H9 (cell line): Measurements from ENCODE around the gene NEK7. TPM values are rescaled to one million over a fixed set of nuclear protein-coding genes. Genes with fewer than 3 reads are reported as not detected.
A peak's percentile ranks its signal among the peaks of the same experiment; 100 is the strongest.

Experiments
- DNase-seq: peaks from one replicate; pipeline ENCODE4 v3.0.0-alpha.2; 2017
- H2AFZ ChIP-seq: one replicate; pipeline ENCODE4 v1.6.1; 2013; ENCODE audit warnings: mild to moderate bottlenecking, low read length, control low read depth, moderate library complexity
- H2AK5ac ChIP-seq: 2 replicates; pipeline ENCODE4 v1.6.1; 2013; ENCODE audit warnings: low read length, control low read depth, mixed read lengths; ENCODE audit not compliant: insufficient read length
- H2BK120ac ChIP-seq: one replicate; pipeline ENCODE4 v1.6.1; 2013; ENCODE audit warnings: low read depth, mild to moderate bottlenecking, low read length, control low read depth, inconsistent platforms; ENCODE audit not compliant: poor library complexity, severe bottlenecking
- H2BK12ac ChIP-seq: 2 replicates; pipeline ENCODE4 v1.6.1; 2013; ENCODE audit warnings: low read length, control low read depth, mixed read lengths, low read depth; ENCODE audit not compliant: insufficient read length
- H2BK15ac ChIP-seq: 2 replicates; pipeline ENCODE4 v1.6.1; 2013; ENCODE audit warnings: low read depth, low read length, control low read depth
- H2BK20ac ChIP-seq: one replicate; pipeline ENCODE4 v1.6.1; 2013; ENCODE audit warnings: low read depth, mild to moderate bottlenecking, low read length, control low read depth, inconsistent platforms; ENCODE audit not compliant: poor library complexity, severe bottlenecking
- H2BK5ac ChIP-seq: 2 replicates; pipeline ENCODE4 v1.6.1; 2013; ENCODE audit warnings: low read length, control low read depth, mixed read lengths; ENCODE audit not compliant: insufficient read length
- H3K14ac ChIP-seq: 2 replicates; pipeline ENCODE4 v1.6.1; 2013; ENCODE audit warnings: low read length, control low read depth; ENCODE audit not compliant: insufficient read depth
- H3K18ac ChIP-seq: 2 replicates; pipeline ENCODE4 v1.6.1; 2013; ENCODE audit warnings: low read depth, mild to moderate bottlenecking, mixed read lengths, low read length, control low read depth; ENCODE audit not compliant: insufficient read length
- H3K23ac ChIP-seq: 2 replicates; pipeline ENCODE4 v1.6.1; 2013; ENCODE audit warnings: low read length, control low read depth, mixed read lengths, low read depth; ENCODE audit not compliant: insufficient read length
- H3K23me2 ChIP-seq: 2 replicates; pipeline ENCODE4 v1.6.1; 2013; ENCODE audit warnings: low read depth, mild to moderate bottlenecking, mixed read lengths, low read length, control low read depth; ENCODE audit not compliant: insufficient read length, poor library complexity, severe bottlenecking
- H3K27ac ChIP-seq: 2 replicates; pipeline ENCODE4 v1.5.1; 2013; ENCODE audit warnings: low read length, control low read depth, mixed read lengths, low read depth; ENCODE audit not compliant: insufficient read length
- H3K27me3 ChIP-seq: 2 replicates; pipeline ENCODE4 v1.6.1; 2013; ENCODE audit warnings: low read length, control low read depth, inconsistent platforms; ENCODE audit not compliant: insufficient read depth
- H3K4ac ChIP-seq: 2 replicates; pipeline ENCODE4 v1.6.1; 2013; ENCODE audit warnings: low read depth, mild to moderate bottlenecking, control low read depth, inconsistent platforms, low read length, moderate library complexity
- H3K4me1 ChIP-seq: 2 replicates; pipeline ENCODE4 v1.6.1; 2013; ENCODE audit warnings: low read length, control low read depth, inconsistent platforms; ENCODE audit not compliant: insufficient read depth
- H3K4me2 ChIP-seq: 2 replicates; pipeline ENCODE4 v1.6.1; 2013; ENCODE audit warnings: low read length, control low read depth, mixed read lengths; ENCODE audit not compliant: insufficient read length, insufficient read depth
- H3K56ac ChIP-seq: 2 replicates; pipeline ENCODE4 v1.6.1; 2013; ENCODE audit warnings: low read depth, mild to moderate bottlenecking, mixed read lengths, low read length, control low read depth; ENCODE audit not compliant: insufficient read length
- H3K79me1 ChIP-seq: 2 replicates; pipeline ENCODE4 v1.6.1; 2013; ENCODE audit warnings: low read depth, mild to moderate bottlenecking, moderate library complexity, low read length, control low read depth, inconsistent platforms; ENCODE audit not compliant: insufficient read depth, poor library complexity, severe bottlenecking
- H3K79me2 ChIP-seq: 2 replicates; pipeline ENCODE4 v1.6.1; 2013; ENCODE audit warnings: low read length, control low read depth, inconsistent platforms; ENCODE audit not compliant: insufficient read depth
- H3K9ac ChIP-seq: 2 replicates; pipeline ENCODE4 v1.6.1; 2013; ENCODE audit warnings: low read length, control low read depth, mixed read lengths; ENCODE audit not compliant: insufficient read length; ENCODE audit errors: extremely low read depth
- H3K9me3 ChIP-seq: one replicate; pipeline ENCODE4 v1.6.1; 2013; ENCODE audit warnings: low read depth, low read length, inconsistent platforms; ENCODE audit not compliant: control insufficient read depth
- H3T11ph ChIP-seq: one replicate; pipeline ENCODE4 v1.6.1; 2013; ENCODE audit warnings: mild to moderate bottlenecking, low read length, control low read depth, inconsistent platforms
- H4K20me1 ChIP-seq: one replicate; pipeline ENCODE4 v1.6.1; 2013; ENCODE audit not compliant: control insufficient read depth, insufficient read length, insufficient read depth
- H4K5ac ChIP-seq: 2 replicates; pipeline ENCODE4 v1.6.1; 2013; ENCODE audit warnings: low read depth, mild to moderate bottlenecking, mixed read lengths, low read length, control low read depth; ENCODE audit not compliant: insufficient read length
- H4K8ac ChIP-seq: replicated peaks from 2 replicates; pipeline ENCODE4 v1.6.1; 2013; ENCODE audit warnings: low read length, control low read depth, mixed read lengths, low read depth; ENCODE audit not compliant: insufficient read length
- H4K91ac ChIP-seq: 2 replicates; pipeline ENCODE4 v1.6.1; 2013; ENCODE audit warnings: low read depth, mild to moderate bottlenecking, moderate library complexity, mixed read lengths, low read length, control low read depth; ENCODE audit not compliant: insufficient read length
- H3K27ac Mint-ChIP-seq, 3 experiments: 2 replicates in 2 of 3; 3 replicates in 1 of 3; pipeline ENCODE4 v1.8.0; 2020 to 2021; ENCODE audit warnings: mixed read lengths in 3 of 3, mild to moderate bottlenecking in 1 of 3, moderate library complexity in 1 of 3
- H3K27me3 Mint-ChIP-seq: 2 replicates; pipeline ENCODE4 v1.8.0; 2021; ENCODE audit warnings: low read depth, mild to moderate bottlenecking, moderate library complexity, mixed read lengths
- H3K36me3 Mint-ChIP-seq, 3 experiments: 2 replicates in 2 of 3; 3 replicates in 1 of 3; pipeline ENCODE4 v1.8.0; 2020 to 2021; ENCODE audit warnings: low read depth in 3 of 3, mixed read lengths in 3 of 3; ENCODE audit not compliant: insufficient read depth in 1 of 3
- H3K4me1 Mint-ChIP-seq, 2 experiments: 2 replicates each; pipeline ENCODE4 v1.8.0; 2020; ENCODE audit warnings: mixed read lengths in 2 of 2
- H3K4me3 Mint-ChIP-seq, 2 experiments: 2 replicates in 1 of 2; 3 replicates in 1 of 2; pipeline ENCODE4 v1.8.0; 2020 to 2021; ENCODE audit warnings: mild to moderate bottlenecking in 2 of 2, mixed read lengths in 2 of 2, moderate library complexity in 1 of 2
- H3K9me3 Mint-ChIP-seq, 2 experiments: 2 replicates in 1 of 2; 3 replicates in 1 of 2; pipeline ENCODE4 v1.8.0; 2020; ENCODE audit warnings: mild to moderate bottlenecking in 2 of 2, mixed read lengths in 2 of 2, moderate library complexity in 1 of 2
- CTCF ChIP-seq: fragments of 200-600 bp; sonication (generic); conservative IDR thresholded peaks from 3 replicates; pipeline ENCODE4 v1.8.0; 2021; ENCODE audit warnings: antibody characterized with exemption, mild to moderate bottlenecking
- WGBS: extraction: QIAGEN DNeasy Blood & Tissue Kit; methylation state at CpG from one replicate; pipeline ENCODE4 v1.1.7; 2013; ENCODE audit warnings: missing lambda C conversion rate, low lambda C conversion rate, mixed read lengths; ENCODE audit not compliant: insufficient read length; ENCODE audit errors: extremely low coverage; 5-methylcytosine and 5-hydroxymethylcytosine counted together
- total RNA-seq: library from RNA; stranded (reverse); gene quantifications from 2 replicates; pipeline ENCODE4 v1.2.1, GENCODE V29; 2021

Gene NEK7
- total RNA-seq, 1 experiment from 2014 or later: 9.6 TPM

DNA sequence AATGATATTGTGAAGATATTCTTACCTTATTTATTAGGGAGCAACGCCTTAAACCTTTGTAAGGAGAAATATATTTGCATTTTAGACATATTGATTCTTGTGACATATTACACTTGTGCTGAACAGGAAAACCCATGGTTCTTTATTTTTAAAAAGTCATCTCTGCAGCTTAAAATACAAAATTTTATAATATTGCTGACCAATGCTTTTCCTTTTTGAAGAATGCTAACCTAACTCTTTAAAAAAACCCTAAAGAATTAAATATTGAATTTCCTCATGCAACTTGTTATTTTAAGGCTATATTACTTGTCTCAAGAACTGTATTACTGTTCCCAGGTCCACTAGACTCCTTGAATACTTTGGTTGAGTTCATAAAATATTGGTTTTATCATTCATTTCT, 99.0 kb downstream of the NEK7 start:
- Histone ChIP-seq H3K9ac (no peak overlapping the region), H4K20me1 (no peaks in the 10 kb centered on the region), H2BK20ac (no peak overlapping the region), H3K23me2 (no peaks in the 10 kb centered on the region), H3K4me2 (no peak overlapping the region), H2BK5ac (no peak overlapping the region), H3K23ac (no peak overlapping the region), H3K4ac (no peak overlapping the region), H4K5ac (no peak overlapping the region), H2AK5ac (no peak overlapping the region), H4K91ac (no peak overlapping the region), H3K4me1 (peaks cover 3% of the 10 kb centered on the region; the same call in 1 of the 2 replicates), H4K8ac (no peak overlapping the region), H3K9me3 (no peaks in the 10 kb centered on the region), H3K18ac (no peak overlapping the region), H3K79me2 (no peaks in the 10 kb centered on the region), H3K56ac (no peak overlapping the region), H2BK120ac (no peak overlapping the region), H3T11ph (no peak overlapping the region), H2AFZ (no peak overlapping the region), H3K27me3 (no peaks in the 10 kb centered on the region), H2BK12ac (no peak overlapping the region), H3K14ac (no peak overlapping the region), H3K79me1 (no peaks in the 10 kb centered on the region), H3K27ac (no peak overlapping the region), H2BK15ac (no peak overlapping the region)
- Mint-ChIP-seq H3K4me1 (peaks cover 19 to 25% of the 10 kb centered on the region in 2 experiments), H3K27ac (peak overlapping the region in 2 of 3 experiments; percentile 59 to 83; a peak in 3 of 7 replicates), H3K9me3 (no peaks in the 10 kb centered on the region), H3K27me3 (no peaks in the 10 kb centered on the region), H3K4me3 (no peak overlapping the region), H3K36me3 (no peaks in the 10 kb centered on the region)
- no peak for DNase-seq
- no peak for TF ChIP-seq CTCF
- no CpG with 5 or more reads among the region's 1 CpG for WGBS
